ENCODE results near the gene TRIM54.
A peak's percentile ranks its signal among the peaks of the same experiment; 100 is the strongest.
"Not testable (repeated sequence)": the region's sequence is repeated elsewhere in the genome, so short reads cannot be mapped to it uniquely, and the experiment has no call there.

The TRIM54 gene

DNA sequence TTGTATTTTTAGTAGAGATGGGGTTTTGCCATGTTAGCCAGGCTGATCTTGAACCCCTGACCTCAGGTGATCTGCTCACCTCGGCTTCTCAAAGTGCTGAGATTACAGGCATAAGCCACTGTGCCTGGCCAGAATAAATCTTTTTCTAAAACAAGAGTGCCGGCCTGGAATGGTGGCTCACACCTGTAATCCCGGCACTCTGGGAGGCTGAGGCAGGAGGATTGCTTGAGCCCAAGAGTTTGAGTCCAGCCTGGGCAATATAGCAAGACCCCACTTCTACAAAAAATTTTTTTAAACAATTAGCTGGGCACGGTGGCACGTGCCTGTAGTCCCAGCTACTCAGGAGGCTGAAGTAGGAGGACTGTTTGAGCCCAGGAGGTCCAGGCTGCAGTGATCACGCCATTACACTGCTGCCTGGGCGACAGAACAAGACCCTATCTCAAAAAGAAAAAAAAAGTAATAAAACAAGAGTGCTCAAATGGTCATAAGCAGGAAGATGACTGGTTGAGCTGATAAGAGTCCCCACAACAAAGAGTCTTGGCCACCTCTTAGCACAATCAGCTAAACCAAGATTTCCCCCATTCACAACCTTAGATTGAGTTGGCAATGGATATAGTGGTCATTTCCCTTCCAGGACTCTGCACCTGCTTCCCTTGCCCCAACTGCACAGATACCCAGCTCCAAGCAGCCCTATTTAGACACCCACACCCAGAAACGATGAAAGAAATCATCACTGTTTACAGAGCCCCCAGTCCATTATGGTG, 31.8 kb downstream of the TRIM54 start:
- DNase-seq (ENCODE audit: low spot score), result no peak

DNA sequence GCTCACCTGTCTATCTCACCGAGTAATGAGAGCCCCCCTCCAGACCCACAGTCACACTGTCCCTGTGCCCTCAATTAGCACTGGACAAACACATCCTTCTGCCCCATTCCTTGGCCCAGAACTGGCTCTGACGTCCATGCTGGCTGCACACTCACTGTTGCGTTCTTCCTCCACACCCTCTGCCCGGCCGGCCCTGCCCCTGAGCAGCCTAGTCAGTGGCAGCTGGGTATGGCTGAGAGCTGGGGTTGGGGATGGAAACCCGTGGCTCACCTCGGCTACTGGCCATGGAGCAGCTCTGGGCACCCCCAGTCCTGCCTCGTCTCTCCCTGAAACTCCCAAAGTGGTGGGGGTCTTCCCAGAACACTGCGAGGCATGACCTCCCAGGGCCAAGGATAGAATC, 32.5 kb downstream of the TRIM54 start:
- no peak for DNase-seq (ENCODE audit: low spot score)

GRCh38 chr2:27315122-27315521, 32.9 kb downstream of the TRIM54 start:
- DNase-seq (ENCODE audit: low spot score), result no peak

DNA sequence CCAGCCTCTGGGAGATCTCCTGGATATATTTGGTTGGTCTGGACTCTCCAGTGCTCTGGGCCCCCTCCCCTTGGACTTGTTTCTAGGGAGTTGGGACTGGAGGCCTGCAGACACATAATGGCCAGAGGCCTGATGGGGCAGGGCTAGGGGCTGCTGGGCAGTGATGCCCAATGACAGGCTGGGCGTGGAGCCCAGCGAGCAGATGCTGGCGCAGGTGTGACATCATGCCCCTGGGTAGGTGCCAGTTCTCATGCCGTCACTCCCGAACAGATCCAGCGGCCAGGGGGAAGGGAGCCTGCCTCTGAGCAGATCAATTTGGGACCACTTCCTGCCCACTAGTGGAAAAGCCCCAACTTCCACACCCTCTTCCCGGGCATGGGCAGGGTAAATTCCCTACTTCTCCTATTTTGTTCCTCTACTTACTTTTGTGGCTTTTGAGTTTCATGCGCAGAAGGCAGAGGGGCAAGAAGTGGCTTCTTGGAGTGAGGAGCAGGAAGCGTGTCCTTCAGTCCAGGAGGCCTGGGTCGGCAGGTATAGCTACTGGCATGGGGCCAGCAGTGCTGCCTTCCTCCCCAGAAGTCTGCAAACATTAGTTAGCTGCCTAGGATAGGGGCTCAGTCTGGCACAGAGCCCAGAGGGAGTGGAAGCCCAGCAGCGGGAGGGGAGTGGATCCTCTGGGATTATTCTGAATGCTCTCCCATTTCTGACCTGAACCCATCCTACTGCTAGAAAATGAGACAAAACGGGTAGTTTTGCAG, 34.6 kb downstream of the TRIM54 start:
- no peak for DNase-seq (ENCODE audit: low spot score)

DNA sequence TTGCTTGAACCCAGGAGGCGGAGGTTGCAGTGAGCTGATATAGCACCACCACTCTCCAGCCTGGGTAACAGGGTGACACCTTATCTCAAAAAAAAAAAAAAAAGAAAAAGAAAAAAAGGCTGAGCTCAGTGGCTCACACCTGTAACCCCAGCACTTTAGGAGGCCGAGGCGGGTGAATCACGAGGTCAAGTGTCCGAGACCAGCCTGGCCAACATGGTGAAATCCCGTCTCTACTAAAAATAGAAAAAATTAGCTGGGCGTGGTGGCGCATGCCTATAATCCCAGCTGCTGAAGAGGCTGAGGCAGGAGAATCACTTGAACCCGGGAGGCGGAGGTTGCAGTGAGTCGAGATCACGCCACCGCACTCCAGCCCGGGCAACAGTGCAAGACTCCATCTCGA, 37.6 kb downstream of the TRIM54 start:
- DNase-seq (ENCODE audit: low spot score), result not testable (repeated sequence)

- DNase-seq (ENCODE audit: low spot score), result peak; percentile 94
These were observed 38.8 kb downstream of the TRIM54 start for GRCh38 chr2:27320958-27321543.

DNA sequence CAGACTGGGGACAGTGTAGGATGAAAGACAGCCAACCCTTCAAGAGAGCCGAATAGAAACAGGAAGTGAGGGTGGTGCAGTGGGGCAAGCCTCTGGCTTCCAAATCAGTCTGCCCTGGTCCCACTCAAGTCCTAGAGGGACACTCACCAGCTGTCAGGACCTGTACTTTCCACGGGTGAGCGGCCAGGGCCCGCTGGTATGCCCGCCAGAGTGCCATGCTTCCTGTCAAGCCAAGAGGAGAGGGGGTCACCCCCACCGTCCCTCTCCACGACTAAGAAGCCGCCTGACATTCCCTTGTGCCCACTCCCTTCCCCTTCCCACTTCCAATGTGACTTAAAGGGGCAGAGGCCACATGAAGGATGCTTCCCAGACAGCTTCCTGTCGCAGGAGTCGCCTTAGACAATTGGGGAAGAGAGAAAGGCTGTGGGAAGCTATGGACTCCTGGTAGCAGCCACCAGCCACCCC, 40.1 kb downstream of the TRIM54 start:
- DNase-seq (ENCODE audit: low spot score), result peak; percentile 29

DNA sequence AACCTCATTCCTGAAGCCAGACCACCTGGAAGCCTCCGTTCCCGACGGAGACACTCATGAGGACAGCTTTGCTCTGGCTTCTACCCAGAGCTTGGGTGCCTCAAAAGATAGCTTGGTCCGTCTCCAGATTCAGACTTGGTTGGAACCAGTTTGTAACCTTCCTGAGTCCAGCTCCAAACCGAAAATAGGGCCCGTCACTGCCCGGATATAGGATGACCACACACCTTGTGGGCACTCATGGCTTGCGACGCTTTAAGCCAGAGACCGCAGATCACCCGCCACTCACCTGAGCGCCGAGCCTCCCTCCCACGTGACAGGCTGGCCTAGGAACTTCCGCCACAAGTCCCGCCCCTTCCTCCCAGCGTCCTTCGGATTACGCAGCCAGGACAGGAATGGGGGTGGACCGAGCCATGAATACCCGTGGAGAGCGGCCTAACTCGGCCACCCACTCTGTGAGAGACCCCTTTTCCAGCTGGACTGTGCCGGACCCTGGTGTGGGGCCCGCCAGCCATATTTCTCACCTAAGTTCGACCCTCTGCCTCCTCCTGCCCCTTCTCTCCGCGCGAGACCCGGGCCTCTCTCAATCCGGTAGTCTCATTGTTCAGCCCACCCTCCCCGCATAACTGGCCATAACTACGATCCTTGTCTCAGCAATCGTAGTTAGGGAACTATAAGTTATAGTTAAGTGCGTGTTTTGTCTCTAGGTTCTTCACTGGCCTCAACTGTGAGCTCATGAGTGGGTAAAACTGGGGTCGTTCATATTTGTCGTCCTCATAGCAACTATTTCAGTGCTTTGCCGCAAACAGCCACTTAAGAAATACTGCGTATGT, 40.8 kb downstream of the TRIM54 start, which contains the start of gene MPV17:
Gene MPV17, minus strand, starts transcription at position 332 of the 830 bp plus-strand sequence. CDS start 580 bp downstream, outside the sequence.
- peak; percentile 97 for DNase-seq (ENCODE audit: low spot score)

GRCh38 chr2:27323596-27324285, 41.5 kb downstream of the TRIM54 start:
- no peak for DNase-seq (ENCODE audit: low spot score)

DNA sequence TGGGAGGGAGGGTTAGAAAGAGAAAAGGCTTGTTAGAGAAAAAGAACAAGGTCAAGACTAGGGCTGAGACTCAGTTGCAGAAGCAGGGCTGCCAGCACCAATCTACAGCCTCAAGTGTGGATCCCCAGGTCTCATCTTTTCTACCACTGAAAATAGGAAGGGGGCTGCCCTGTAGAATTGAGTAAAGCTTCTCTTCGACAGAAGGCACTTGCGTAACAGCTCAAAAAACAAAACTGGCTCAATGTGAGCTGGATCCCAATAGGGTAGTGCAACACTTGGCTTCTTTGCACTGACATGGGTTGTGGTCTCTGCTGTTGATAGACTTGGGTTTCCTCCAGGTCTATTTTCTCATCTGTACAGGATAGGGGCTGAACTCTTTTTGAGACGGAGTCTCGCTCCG, 42.5 kb downstream of the TRIM54 start:
- no peak for DNase-seq (ENCODE audit: low spot score)

DNA sequence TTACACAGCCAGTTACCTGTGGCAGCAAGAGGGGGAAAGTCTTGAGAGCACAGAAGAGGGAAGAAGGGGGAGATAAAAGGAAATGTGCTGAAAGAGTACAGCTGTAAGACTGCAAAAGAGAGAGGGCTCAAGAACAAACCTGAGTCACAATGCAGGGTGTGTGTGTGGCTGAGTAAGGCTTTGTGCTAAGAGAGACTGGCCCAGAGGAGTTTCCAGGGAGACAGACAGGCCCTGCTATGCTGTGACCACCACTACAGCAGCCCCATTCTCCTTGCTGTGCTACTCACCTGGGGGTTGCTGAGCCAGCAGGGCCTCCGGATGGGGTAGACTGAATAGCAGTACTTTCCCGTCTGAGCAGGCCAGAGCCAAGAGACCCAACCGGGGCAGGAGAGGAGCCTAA, 53.1 kb downstream of the TRIM54 start:
- DNase-seq (ENCODE audit: low spot score), result no peak

GRCh38 chr2:27336173-27336572, 53.9 kb downstream of the TRIM54 start:
- no peak for DNase-seq (ENCODE audit: low spot score)

GRCh38 chr2:27347641-27348040, 65.4 kb downstream of the TRIM54 start:
- no peak for DNase-seq (ENCODE audit: low spot score)

DNA sequence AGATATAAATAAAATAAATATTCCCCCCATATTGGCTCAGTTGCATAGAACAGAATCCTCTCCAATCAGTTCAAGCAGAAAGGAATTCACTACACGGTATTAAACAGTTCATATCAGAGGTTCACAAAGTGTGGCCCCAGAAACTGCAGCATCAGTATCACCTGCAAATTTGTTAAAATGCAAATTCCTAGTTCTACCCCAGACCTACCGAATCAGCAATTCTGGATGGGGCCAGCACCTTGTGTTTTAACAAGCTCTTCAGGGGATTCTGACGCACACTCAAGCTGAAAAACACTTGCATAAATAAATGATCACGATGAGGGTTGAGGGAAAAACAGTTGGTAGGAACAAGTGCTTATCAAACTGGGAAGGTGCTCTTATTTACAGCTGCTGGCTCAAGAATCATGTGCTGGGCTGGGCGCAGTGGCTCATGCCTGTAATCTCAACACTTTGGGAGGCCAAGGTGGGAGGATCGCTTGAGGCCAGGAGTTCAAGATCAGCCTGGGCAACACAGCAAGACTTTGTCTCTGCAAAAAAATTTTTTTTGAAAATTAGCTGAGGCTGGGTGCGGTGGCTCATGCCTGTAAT, 68.0 kb downstream of the TRIM54 start:
- DNase-seq (ENCODE audit: low spot score), result no peak

GRCh38 chr2:27351802-27352598, 69.8 kb downstream of the TRIM54 start:
- no peak for DNase-seq (ENCODE audit: low spot score)

DNA sequence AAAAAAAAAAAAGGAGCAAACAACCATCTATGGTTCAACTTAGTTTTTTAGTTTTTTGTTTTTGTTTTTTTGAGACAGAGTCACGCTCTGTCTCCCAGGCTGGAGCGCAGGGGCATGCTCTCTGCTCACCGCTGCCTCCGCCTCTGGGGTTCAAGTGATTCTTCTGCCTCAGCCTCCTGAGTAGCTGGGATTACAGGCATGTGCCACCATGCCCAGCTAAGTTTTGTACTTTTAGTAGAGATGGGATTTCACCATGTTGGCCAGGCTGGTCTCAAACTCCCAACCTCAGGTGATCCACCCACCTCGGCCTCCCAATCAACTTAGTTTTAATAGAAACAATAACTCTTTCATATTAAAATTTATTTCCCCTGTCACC, 71.1 kb downstream of the TRIM54 start:
- DNase-seq (ENCODE audit: low spot score), result not testable (repeated sequence)

DNA sequence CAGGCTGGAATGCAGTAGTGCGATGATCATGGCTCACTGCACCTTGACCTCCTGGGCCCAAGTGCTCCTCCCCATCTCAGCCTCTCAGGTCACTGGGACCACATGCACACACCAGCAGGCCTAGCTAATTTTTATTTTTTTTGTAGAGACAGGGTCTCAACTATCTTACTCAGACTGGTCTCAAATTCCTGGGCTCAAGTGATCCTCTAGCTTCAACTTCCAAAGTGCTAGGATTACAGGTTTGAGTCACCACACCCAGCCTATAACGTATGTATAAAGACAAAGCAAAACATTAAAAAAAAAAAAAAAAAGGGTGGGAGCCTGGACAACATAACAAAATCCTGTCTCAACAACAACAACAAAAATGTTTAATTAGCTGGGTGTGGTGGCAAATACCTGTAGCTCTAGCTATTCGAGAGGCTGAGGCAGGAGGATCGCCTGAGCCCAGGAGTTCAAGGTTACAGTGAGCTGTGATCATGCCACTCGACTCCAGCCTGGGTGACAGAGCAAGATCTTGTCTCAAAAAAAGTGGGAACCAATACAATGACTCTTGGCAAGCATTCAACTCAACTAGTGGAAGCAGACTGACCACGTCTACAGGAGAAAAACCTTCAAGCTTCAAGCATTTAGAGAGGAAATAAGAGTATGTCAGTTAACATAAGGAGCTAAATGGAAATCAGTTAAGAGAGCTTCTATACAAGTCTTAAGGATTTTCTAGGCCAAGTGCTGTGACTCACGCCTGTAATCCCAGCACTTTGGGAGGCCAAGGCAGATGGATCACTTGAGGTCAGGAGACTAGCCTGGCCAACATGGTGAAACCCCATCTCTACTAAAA, 71.8 kb downstream of the TRIM54 start:
- DNase-seq (ENCODE audit: low spot score), result no peak

DNA sequence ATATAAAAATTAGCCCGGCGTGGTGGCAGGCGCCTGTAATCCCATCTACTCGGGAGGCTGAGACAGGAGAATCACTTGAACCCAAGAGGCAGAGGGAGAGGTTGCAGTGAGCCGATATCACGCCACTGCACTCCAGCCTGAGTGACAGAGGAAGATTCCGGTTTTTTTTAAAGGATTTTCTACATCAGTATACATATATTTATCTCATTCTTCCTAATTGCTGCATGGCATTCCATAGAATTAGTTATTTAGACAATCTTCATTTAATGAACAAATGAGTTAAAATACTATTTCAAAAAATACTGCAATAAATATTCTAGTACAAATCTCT, 72.3 kb downstream of the TRIM54 start:
- DNase-seq (ENCODE audit: low spot score), result no peak

GRCh38 chr2:27356056-27356381, 73.8 kb downstream of the TRIM54 start:
- peak; percentile 55 for DNase-seq (ENCODE audit: low spot score)
